Hematopoietic multipotent progenitor cell treated with erythropoietin and hydrocortisone succinate and interleukin-3 and kit ligand, for 6 days (in vitro differentiated cells): ENCODE data around the gene ZNF408.

Experiments used
- DNase-seq: peaks from one replicate; pipeline ENCODE4 v3.0.0-alpha.2; 2015

Gene ZNF408

DNA sequence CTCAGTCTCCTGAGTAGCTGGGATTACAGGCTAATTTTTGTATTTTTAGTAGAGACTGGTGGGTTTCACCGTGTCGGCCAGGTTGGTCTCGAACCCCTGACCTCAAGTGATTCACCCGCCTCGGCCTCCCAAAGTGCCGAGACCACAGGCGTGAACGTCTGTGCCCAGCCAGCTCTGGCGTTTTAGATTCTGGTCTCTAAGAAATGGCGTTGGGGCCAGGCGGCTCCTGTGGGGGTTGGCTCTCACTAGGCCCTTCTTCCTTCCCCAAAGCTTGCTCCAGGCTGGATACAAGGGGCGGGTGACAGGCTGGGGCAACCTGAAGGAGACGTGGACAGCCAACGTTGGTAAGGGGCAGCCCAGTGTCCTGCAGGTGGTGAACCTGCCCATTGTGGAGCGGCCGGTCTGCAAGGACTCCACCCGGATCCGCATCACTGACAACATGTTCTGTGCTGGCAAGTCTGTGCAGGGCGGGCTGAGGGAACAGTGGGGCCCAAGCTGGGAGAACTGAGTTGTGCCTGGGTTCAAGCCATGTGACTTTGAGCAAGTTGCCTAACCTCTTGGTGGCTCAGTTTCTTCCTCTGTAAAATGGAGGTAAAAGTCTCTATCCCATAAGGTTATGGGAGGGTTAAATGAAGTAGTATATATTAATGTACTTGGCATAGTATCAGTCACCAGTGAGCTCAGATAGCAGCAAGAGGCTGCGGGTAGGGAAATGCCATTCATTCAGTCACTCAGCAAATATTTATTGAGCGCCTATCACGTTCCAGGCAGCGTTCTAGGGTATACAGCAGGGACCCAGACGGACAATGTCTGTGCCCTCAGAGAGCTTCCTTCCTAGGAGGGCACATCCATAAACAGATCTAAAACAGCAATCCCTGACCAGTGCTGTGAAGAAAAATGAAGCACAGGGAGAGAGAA lies 28.5 kb downstream of the ZNF408 start:
- DNase-seq, result no peak

DNA sequence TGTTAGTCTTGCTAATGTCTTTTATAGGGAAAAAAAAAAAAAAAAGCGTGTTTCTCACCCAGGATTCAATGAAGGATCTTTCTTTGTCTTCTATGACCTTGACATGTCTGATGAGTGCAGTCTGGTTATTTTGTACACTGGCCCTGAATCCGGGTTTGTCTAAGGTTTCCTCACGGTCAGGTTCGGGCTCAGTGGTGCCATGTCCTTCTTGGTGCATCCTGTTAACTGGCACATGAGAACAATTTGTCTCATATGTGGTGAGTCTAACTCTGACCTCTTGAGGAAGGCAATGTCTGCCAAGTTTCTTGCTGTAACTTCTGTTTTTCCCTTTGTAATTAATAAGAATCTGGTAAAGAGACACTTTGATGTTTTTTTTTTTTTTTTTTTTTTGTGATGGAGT lies 30.7 kb downstream of the ZNF408 start:
- no peak for DNase-seq

DNA sequence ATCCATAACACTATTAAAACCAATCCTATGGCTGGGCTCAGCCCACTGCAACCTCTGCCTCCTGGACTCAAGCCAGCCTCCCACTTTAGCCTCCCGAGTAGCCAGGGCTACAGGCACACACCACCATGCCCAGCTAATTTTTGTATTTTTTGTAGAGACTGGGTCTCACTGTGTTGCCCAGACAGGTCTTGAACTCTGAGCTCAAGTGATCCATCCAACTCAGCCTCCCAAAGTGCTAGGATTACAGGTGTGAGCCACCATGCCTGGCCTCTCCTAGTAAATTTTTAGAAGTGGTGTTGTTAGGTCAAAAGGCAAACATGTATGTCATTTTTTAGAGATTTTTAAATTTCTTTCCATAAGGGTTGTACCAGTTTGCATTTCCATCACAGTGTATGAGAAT lies 32.4 kb downstream of the ZNF408 start:
- no peak for DNase-seq

DNA sequence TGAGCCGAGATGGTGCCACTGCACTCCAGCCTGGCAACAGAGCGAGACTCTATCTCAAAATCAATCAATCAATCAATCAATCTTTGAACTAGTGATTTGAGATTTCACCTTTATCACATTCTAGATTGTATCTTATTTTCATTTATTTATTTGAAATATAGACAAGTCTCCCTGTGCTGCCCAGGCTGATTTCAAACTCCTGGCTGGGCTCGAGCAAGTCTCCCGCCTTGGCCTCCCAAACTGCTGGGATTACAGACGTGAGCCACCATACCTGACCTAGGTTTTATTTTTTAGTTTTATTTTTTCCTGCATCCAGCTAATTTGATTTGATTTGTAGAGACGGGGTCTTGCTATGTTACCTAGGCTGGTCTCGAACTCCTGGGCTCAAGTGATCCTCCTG lies 35.3 kb downstream of the ZNF408 start:
- no peak for DNase-seq

DNA sequence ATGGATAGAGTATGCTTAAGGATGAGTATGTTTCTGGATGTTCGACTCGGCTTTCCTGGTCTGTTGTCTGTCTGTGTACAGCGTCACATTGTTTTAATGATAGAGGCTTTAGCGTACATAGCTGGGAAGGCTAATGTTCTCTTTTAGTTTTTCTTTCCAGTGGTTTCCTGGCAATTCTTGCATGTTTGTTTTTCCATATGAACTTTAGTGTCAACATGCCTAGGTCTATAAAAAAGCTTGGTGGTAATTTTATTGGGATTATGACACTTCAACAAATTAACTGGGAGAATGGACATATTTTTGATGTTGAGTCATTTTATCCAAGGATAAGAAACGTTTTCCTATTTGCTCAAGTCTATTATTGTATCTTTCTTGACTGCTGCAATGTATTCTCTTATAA lies 35.8 kb downstream of the ZNF408 start:
- no peak for DNase-seq

DNA sequence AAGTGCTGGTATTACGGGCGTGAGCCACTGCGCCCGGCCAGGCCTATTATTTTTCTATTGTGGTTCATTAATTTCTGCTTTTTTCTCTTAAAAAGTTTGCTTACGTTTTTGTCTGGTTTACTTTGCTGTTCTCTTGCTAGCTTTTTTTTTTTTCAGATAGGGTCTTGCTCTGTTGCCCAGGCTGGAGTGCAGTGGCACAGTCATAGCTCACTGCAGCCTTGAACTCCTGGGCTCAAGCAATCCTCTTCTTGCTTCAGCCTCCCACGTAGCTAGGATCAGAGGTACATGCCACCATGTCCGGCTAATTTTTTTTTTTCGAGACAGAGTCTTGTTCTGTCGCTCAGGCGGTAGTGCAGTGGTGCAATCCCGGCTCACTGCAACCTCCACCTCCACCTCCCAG lies 36.9 kb downstream of the ZNF408 start:
- DNase-seq, result no peak

DNA sequence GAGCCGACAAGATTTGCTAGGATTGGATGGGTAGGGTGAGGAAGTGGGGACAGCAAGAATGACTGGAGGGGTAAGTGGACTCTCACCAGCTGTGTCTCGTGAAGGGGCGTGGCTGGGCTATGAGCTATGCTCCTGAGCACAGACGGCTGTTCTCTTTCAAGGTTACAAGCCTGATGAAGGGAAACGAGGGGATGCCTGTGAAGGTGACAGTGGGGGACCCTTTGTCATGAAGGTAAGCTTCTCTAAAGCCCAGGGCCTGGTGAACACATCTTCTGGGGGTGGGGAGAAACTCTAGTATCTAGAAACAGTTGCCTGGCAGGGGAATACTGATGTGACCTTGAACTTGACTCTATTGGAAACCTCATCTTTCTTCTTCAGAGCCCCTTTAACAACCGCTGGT lies 38.1 kb downstream of the ZNF408 start:
- no peak for DNase-seq

DNA sequence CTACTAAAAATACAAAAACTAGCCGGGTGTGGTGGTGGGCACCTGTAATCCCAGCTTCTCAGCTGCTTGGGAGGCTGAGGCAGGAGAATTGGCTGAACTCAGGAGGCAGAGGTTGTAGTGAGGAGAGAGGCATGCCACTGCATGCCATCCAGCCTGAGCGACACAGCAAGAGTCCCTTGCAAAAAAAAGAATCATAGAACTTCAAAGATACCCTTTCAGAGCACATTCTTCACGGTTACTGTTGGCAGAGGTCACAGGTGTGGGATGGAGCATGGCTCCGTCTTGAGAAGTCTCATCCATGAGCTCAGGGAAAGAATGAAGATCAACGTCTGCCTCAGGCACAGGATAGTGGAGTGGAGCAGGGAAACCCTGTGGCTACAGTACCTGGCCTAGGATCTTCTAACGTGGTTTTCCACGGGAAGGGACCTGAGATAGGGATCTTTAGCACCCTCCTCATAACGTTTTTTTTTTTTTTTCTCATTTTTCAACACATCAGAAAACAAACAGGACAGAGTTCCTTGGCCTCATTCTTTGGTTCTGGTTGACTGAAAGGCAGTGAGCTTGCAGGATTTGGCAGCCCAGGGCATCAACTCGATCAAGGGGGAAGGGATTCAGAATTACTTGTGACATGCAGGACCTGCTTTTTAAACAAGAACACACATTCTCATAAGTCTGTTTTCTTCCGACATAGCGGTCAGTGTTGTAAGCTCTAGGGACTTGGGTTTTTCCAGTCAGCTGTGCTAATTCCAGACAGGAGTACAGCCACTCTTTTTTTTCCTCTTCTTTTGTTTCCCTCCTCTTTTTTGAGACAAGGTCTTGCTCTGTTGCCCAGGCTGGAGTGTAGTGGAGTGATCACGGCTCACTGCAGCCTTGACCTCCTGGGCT lies 41.0 kb downstream of the ZNF408 start:
- no peak for DNase-seq

DNA sequence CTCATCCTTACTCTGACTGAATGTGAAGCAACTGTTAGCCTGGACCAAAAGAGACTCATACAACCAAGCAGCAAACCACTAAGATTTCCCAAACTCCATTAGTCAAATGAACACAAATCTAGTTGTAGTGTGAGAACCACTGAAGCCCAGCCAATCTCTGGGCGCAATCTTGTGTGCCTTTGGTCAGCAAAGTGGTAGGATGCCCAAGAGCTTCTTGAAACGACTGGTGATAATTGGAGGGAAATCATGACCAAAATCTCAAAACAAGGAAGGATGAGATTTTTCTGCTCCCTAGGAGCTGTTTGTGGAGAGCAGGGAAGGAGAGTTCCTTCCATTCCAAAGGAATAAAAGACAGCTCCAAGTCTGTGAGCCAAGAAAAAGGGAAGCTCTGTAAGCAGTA lies 42.2 kb downstream of the ZNF408 start:
- DNase-seq, result no peak

DNA sequence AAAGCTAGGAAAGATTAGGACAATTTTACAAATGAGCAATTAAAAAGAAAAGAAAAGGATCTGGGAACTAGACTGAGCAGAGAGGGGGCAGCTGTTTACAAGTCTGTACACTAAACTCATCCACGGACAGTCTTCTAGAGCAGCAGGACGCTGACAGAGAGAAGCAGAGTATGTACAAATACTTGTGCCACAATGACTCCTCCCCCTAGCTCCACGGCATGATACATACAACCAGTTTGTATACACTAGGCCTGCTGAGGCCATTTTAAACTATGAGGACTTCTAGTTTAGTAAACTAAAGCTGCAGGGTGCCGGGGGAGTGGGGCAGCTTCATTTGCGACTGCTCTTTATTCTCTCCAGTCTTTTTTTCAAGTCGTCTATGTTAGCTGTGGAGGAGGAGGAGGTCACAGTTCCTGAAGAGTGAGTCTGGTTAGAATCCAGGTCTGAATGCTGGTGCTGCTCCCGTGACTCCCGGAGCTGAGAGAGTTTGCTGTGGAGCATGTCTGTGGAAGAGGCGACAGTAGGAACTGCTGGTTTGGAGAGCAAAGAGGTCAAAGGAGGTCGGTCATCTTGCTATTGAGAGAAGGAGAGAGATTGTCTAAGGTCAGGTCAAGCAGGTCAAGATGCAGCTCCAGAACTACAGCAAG lies 43.0 kb downstream of the ZNF408 start:
- no peak for DNase-seq

DNA sequence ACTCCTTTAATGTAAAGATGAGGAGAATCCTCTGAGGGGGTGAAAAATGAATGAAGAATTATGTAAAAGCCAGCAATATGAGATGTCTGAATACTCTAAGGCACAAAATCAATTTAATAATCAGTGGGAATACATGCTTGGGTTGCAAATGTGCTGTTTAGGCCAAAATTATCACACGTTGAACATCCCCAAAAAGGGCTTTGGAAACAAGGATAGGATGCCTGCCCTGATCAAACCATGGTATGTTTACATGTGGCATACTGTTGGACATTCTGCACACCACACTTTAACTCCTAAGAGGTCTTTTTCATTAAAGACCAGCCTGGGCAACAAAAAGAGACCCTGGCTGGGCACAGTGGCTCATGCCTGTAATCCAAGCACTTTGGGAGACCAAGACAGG lies 44.5 kb downstream of the ZNF408 start:
- no peak for DNase-seq

DNA sequence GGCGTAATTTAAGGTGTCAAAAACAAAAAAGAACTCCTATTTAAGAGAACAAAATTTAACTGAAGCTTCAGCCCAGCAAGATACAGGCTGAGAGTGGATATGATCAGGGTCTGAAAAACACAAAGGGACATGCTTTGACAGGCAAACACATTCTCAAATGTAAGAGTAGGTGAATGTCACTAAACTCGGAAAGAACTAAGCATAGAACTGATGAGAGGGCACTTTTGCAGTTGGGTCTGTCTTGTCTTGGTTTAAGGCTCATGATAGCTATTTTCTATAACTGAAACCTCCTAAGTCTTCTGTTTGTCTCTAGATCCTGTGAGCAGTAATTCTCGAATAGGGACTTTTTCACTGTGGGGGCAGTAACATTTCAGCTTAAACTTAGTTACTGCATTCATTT lies 45.2 kb downstream of the ZNF408 start:
- DNase-seq, result no peak

DNA sequence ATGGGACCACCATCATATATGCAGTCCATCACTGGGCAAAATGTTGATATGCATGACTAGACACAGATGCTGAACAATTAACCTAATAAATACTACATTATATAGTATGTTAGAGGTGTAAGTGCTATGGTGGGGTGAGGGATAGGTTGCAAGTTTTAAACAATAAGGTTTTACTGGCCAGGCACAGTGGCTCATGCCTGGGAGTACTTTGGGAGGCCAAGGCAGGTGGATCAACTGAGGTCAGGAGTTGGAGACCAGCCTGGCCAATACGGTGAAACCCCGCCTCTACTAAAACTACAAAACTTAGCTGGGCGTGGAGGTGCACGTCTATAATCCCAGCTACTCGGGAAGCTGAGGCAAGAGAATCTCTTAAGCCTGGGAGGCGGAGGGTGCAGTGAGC lies 46.3 kb downstream of the ZNF408 start:
- no peak for DNase-seq
